Measurements from ENCODE around the gene SMARCAD1.

Gene SMARCAD1

GRCh38 chr4:94226763-94227162 is 19.1 kb downstream of the SMARCAD1 start:
- no peak for DNase-seq (ENCODE audit: low spot score)

DNA sequence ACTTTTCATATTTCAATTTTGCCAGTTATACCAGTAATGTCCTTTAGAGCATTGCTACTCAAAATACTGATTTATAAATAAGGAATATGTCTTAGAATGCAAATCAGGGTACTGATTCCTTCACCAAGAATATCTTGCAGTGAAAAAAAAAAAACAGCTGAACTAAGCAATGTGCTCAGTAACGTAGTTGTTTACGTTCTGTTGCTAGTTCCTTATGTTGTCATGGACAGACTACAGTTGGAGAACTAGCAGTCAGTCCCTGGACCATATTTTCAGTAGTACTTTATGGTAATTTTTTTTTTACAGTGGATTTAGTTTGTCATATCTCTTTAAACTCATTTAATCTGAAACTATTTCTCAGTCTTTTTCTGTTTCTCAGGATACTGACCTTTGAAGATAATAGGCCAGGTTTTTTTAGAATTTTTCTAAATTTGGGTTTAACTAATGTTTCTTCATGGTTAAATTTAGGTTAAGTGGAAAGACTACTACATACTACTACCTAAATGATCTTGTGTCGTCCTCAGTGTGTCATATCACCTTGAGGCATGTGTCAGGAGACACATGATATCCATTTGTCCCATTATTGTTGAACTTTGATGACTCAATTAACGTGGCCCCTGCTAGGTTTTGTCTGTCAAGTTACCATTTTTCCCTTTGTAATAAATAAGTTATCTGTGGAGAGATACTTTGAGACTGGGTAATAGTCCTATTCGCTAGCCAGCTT is 21.0 kb downstream of the SMARCAD1 start:
- no peak for DNase-seq (ENCODE audit: low spot score)

- no peak for DNase-seq (ENCODE audit: low spot score)
Observed at GRCh38 chr4:94232519-94232918, 24.9 kb downstream of the SMARCAD1 start.

- DNase-seq (ENCODE audit: low spot score) = no peak
Observed at GRCh38 chr4:94235825-94236224, 28.2 kb downstream of the SMARCAD1 start.

DNA sequence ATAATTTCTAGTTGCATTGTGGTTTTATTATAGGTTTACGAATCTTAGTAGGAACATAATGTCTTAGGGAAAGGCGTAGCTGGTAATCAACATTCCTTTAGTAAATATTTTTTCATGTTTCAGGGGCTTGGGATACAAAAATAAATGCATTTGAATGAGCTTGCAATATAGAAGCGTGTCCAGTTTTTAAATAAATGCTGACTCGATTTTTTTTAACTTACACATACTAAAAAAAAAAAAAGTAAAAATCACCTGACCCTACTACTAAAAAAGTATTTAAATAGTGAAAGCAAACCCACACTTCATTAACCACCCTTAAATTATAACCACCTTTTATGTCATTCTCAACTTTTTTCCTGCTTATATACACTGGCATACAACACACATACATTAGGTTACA is 29.6 kb downstream of the SMARCAD1 start:
- no peak for DNase-seq (ENCODE audit: low spot score)

- DNase-seq (ENCODE audit: low spot score) = no peak
Observed at GRCh38 chr4:94238160-94238559, 30.5 kb downstream of the SMARCAD1 start.

- DNase-seq (ENCODE audit: low spot score) = no peak
Observed at GRCh38 chr4:94240384-94240783, 32.7 kb downstream of the SMARCAD1 start.

- DNase-seq (ENCODE audit: low spot score) = no peak
Observed at GRCh38 chr4:94244087-94244828, 36.6 kb downstream of the SMARCAD1 start.

GRCh38 chr4:94244829-94245185 is 37.1 kb downstream of the SMARCAD1 start:
- no peak for DNase-seq (ENCODE audit: low spot score)

DNA sequence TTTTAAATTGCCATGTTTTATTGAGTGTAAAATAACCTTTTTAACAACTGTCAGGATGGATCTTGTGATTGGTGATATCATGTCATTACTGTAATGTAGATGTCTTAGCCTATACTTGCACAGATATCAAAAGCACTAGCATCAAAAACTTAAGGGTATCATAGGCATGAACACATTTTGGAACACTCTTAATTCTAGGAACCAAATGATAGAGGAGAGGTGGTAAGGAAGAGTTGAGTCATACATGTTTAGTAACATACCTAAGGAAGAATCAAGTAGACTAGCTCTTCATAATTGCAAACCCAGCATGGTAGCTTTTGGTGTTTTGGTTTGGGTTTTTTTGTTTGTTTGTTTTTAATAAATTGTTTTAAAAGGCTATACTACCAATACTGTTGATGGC is 43.4 kb downstream of the SMARCAD1 start:
- no peak for DNase-seq (ENCODE audit: low spot score)

- no peak for DNase-seq (ENCODE audit: low spot score)
Observed at GRCh38 chr4:94253036-94253435, 45.4 kb downstream of the SMARCAD1 start.

DNA sequence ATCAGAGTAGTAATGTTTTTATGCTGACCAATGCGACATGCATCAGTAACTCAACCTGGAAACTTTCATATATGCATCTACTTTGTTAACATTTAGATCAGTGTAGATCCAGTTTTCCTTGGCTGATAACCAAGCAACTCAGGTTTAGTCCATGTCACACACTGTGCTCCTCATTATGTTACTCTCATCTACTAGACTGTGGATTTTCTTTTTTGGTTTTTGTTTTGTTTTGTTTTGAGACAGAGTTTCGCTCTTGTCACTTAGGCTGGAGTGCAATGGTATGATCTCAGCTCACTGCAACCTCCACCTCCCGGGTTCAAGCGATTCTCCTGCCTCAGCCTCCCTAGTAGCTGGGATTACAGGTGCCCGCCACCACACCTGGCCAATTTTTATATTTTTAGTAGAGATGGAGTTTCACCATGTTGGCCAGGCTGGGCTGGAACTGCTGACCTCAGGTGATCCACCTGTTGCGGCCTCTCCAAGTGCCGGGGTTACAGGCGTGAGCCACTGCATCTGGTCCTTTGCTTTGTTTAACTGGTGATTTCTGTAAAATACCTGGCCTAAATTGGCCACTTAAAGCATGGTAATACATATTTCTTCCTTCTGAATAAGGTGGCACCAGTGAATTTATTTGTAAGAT is 48.6 kb downstream of the SMARCAD1 start:
- no peak for DNase-seq (ENCODE audit: low spot score)

DNA sequence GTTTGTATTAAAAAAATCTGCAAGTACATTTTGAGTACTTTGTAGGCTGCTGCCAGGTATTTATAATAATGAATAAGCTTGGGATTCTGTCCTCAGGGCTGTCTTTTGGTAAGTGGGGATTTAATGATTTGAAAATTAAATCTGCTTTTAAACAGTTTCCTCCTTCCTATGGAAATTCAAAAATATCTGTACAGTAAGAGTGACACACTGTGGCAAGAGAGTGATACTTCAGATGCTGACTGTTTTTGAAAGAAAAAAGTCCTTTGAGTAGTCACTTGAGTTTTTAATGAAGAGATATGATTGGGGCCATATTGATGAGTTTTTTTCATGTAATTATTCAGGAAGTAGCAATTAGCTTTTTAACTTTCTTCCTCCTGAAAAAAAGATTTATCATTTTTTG is 49.2 kb downstream of the SMARCAD1 start:
- no peak for DNase-seq (ENCODE audit: low spot score)

DNA sequence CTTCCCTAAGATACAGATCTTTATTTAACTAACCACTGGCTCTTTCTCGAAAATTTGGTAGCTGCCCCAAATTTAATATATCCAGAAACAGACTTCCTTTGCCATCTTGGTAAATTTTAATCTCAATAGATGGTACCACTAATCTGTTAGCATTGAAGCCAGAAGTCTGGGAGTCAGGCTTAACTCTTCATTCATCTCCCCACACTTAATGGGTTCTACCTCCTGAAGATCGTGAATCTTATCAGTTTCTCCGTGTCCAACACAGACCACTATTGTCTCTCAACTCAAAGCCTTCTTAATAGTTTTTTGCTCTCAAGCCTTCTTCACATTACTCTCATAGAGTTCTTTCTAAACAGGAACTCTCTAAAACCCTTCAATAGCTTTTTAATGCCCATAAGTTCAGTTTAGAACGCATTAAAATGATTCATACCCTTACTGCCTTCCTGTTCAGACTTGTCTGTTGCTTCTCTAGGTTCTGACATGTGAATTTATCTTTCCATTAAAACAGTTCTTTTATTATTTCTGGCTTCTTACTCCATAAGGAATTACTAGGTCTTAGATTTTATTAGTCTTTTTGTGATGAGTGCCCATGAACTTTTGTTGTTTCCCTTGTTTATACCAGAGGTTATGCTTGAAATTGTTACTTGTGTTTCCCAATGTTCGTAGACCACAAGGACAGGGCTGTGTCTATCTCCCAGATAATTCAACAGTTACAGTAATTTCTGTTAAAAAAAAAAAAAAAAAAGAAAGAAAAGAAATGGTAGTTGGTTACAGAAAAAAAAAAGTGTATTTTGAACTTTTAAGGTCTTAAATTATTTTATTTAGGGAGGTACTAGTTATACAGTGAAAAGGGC is 54.7 kb downstream of the SMARCAD1 start:
- no peak for DNase-seq (ENCODE audit: low spot score)

DNA sequence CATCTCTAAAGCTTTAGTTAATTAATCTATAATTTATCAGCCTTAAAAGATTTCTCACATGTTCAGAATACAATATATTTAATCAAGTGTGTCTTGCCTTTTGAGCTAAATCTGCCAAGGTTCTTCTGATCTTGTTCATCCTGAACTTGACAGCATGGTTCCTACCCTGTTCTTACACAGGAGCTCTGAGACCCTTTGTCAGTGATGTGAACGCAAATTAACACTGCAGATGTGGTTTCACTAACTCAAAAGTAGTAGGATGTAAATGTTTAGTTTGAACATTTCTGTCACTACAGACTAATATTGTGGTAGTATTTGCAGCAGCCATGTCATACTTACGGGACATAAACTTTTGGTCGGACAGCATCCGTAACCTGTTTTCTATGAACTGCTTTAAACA is 59.4 kb downstream of the SMARCAD1 start:
- DNase-seq (ENCODE audit: low spot score) = no peak

DNA sequence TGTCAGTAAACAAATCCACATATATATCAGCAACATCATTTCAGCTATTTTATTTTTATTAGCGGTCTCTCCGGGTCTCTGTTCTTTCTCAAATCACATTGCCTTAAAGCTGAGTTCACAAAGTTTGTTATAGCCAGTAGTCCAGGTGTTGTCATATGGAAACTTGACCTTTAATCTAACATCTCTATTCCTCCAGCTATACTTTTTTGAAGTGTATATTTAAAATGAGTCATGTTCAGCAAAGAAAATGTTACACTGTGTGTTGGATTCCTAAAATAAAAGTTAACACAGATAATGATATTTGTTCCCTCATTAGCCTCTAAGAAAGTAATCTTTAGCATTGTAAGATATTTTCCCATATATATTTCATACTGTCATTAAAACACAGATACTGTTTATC is 63.6 kb downstream of the SMARCAD1 start:
- no peak for DNase-seq (ENCODE audit: low spot score)

GRCh38 chr4:94274912-94275311 is 67.2 kb downstream of the SMARCAD1 start:
- DNase-seq (ENCODE audit: low spot score) = no peak

DNA sequence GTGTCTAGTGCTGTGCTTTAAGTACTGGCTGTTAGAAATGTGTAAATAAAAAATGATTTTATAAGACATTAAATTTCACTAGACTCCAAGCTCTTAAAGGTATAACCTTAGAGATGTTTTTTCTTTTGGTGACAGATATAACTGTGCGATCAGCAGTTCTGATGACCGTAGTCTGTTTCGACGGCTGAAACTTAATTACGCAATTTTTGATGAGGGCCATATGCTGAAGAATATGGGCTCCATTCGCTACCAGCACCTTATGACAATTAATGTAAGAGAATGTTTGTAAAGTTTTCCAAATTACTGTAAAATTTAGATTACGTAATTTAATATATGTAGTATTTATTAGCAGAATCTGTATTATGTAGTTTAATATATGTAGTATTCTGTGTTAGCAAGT is 68.5 kb downstream of the SMARCAD1 start:
- no peak for DNase-seq (ENCODE audit: low spot score)

- no peak for DNase-seq (ENCODE audit: low spot score)
Observed at GRCh38 chr4:94277534-94277933, 69.9 kb downstream of the SMARCAD1 start.

- no peak for DNase-seq (ENCODE audit: low spot score)
Observed at GRCh38 chr4:94278781-94279180, 71.1 kb downstream of the SMARCAD1 start.

GRCh38 chr4:94284889-94285288 is 77.2 kb downstream of the SMARCAD1 start:
- DNase-seq (ENCODE audit: low spot score) = no peak

GRCh38 chr4:94285666-94286065 is 78.0 kb downstream of the SMARCAD1 start:
- DNase-seq (ENCODE audit: low spot score) = no peak

Data from SK-N-DZ (cell line).